HCT116 (cell line): ENCODE results near the gene HMCN1. TPM values are rescaled to one million over a fixed set of nuclear protein-coding genes. Genes with fewer than 3 reads are reported as not detected.

Source experiments
- ATAC-seq: fragments of 200-7000 bp; cut with Tn5 transposase; 2 replicates; pipeline ENCODE4 v1.9.1; 2020; ENCODE audit warnings: mild to moderate bottlenecking, moderate library complexity
- BruUV-seq: library from RNA; stranded (reverse); fragments of 400-500 nt; replicated peaks from 2 replicates; lab custom pipeline; 2021; lab: Mats Ljungman, UMichigan
- CTCF ChIA-PET: fragments of 300-600 bp; sonication (Branson Sonifier 250); formaldehyde crosslinking; loops from one replicate; lab custom pipeline; 2021; ENCODE audit warnings: antibody characterized with exemption; lab: Charles Lee
- POLR2A ChIA-PET: fragments of 300-600, 350-600 bp; sonication (Branson Sonifier 250); formaldehyde crosslinking; loops from one replicate; lab custom pipeline; 2021; ENCODE audit warnings: antibody characterized with exemption; lab: Charles Lee
- RAD21 ChIA-PET, 2 experiments: fragments of 300-600 bp; sonication (Branson Sonifier 250); formaldehyde crosslinking; loops; one replicate each; lab custom pipeline; 2023; ENCODE audit warnings: low total read pairs in 2 of 2; ENCODE audit not compliant: uncharacterized antibody in 2 of 2, unreplicated experiment in 2 of 2, low non-redundant PET in 1 of 2; lab: Charles Lee
- DNase-seq: peaks from one replicate; pipeline ENCODE4 v3.0.0-alpha.2; 2010; ENCODE audit warnings: low read depth, low spot score
- H2AFZ ChIP-seq: fragments of 200-600 bp; shearing (Covaris generic), sonication (generic); 2 replicates; pipeline ENCODE4 v1.6.1; 2017; ENCODE audit warnings: low read depth, mixed run types, mixed read lengths, antibody characterized with exemption, low read length; ENCODE audit not compliant: poor library complexity, severe bottlenecking
- H3K27ac ChIP-seq: 2 replicates; pipeline ENCODE4 v1.5.1; 2012; ENCODE audit warnings: low read depth, low read length
- H3K27me3 ChIP-seq: fragments of 200-600 bp; sonication (generic); 2 replicates; pipeline ENCODE4 v1.6.1; 2016; ENCODE audit warnings: mixed run types, low read length, mixed read lengths; ENCODE audit not compliant: insufficient read depth
- H3K36me3 ChIP-seq, 2 experiments: fragments of 200-500 bp in 1 of 2; fragments of 200-600 bp in 1 of 2; sonication (Bioruptor generic) in 1 of 2; sonication (generic) in 1 of 2; 2 replicates each; pipeline versions ENCODE4 v1.5.1 to v1.6.1; 2014 to 2016; ENCODE audit warnings: low read length in 2 of 2, inconsistent platforms in 1 of 2, mixed read lengths in 1 of 2, mixed run types in 1 of 2; ENCODE audit not compliant: insufficient read depth in 2 of 2, control insufficient read depth in 1 of 2
- H3K4me1 ChIP-seq, 2 experiments: fragments of 200-600 bp in 1 of 2; sonication (generic) in 1 of 2; 2 replicates each; pipeline versions ENCODE4 v1.5.1 to v1.6.1; 2012 to 2017; ENCODE audit warnings: low read length in 2 of 2, inconsistent platforms in 1 of 2, mild to moderate bottlenecking in 1 of 2, mixed read lengths in 1 of 2, mixed run types in 1 of 2, moderate library complexity in 1 of 2; ENCODE audit not compliant: insufficient read depth in 2 of 2, control insufficient read depth in 1 of 2
- H3K4me2 ChIP-seq: fragments of 200-600 bp; sonication (generic); 2 replicates; pipeline ENCODE4 v1.6.1; 2017; ENCODE audit warnings: mixed run types, low read length, mixed read lengths
- H3K4me3 ChIP-seq, 2 experiments: fragments of 200-600 bp in 1 of 2; sonication (generic) in 1 of 2; replicated peaks in 1 of 2; 2 replicates each; pipeline ENCODE4 v1.5.1; 2011 to 2016; ENCODE audit warnings: low read length in 2 of 2, control low read depth in 1 of 2, low read depth in 1 of 2, mild to moderate bottlenecking in 1 of 2, mixed read lengths in 1 of 2, mixed run types in 1 of 2
- H3K79me2 ChIP-seq: fragments of 200-600 bp; sonication (generic); 2 replicates; pipeline ENCODE4 v1.6.1; 2017; ENCODE audit warnings: mild to moderate bottlenecking, mixed run types, low read length, moderate library complexity, mixed read lengths; ENCODE audit not compliant: insufficient read depth
- H3K9ac ChIP-seq: fragments of 200-600 bp; sonication (generic); 2 replicates; pipeline ENCODE4 v1.6.1; 2016; ENCODE audit warnings: low read length, mixed read lengths
- H3K9me2 ChIP-seq: fragments of 200-600 bp; sonication (generic), shearing (Covaris generic); 2 replicates; pipeline ENCODE4 v1.6.1; 2017; ENCODE audit warnings: mixed run types, mild to moderate bottlenecking, moderate library complexity; ENCODE audit not compliant: insufficient read depth
- H3K9me3 ChIP-seq, 2 experiments: fragments of 200-500 bp in 1 of 2; fragments of 200-600 bp in 1 of 2; sonication (Bioruptor generic) in 1 of 2; sonication (generic) in 1 of 2; 2 replicates each; pipeline ENCODE4 v1.6.1; 2014 to 2017; ENCODE audit warnings: low read length in 2 of 2, mixed read lengths in 2 of 2, inconsistent platforms in 1 of 2, low read depth in 1 of 2, mild to moderate bottlenecking in 1 of 2, mixed run types in 1 of 2, moderate library complexity in 1 of 2; ENCODE audit not compliant: control insufficient read depth in 1 of 2, insufficient read depth in 1 of 2
- H4K20me1 ChIP-seq: fragments of 200-600 bp; sonication (generic), shearing (Covaris generic); 2 replicates; pipeline ENCODE4 v1.6.1; 2017; ENCODE audit warnings: mixed run types, mild to moderate bottlenecking, moderate library complexity; ENCODE audit not compliant: insufficient read depth
- CBX3 ChIP-seq: IDR thresholded peaks from 2 replicates; pipeline ENCODE4 v1.6.1; 2012; ENCODE audit warnings: low read depth
- EGR1 ChIP-seq: IDR thresholded peaks from 2 replicates; pipeline ENCODE4 v1.6.1; 2012; ENCODE audit warnings: low read depth
- ELF1 ChIP-seq: IDR thresholded peaks from 2 replicates; pipeline ENCODE4 v1.6.1; 2012; ENCODE audit warnings: low read depth, borderline replicate concordance
- EZH2 ChIP-seq: fragments of 200-600 bp; sonication (generic); IDR thresholded peaks from 2 replicates; pipeline ENCODE4 v1.6.1; 2017; ENCODE audit warnings: antibody characterized with exemption, mixed run types
- EZH2phosphoT487 ChIP-seq: fragments of 200-600 bp; IDR thresholded peaks from 2 replicates; pipeline ENCODE4 v1.6.1; 2018; ENCODE audit warnings: antibody characterized with exemption, borderline replicate concordance
- FOSL1 ChIP-seq: IDR thresholded peaks from 2 replicates; pipeline ENCODE4 v1.6.1; 2012; ENCODE audit warnings: low read depth
- JUND ChIP-seq: IDR thresholded peaks from 2 replicates; pipeline ENCODE4 v1.6.1; 2012
- MAX ChIP-seq: IDR thresholded peaks from 2 replicates; pipeline ENCODE4 v1.6.1; 2012
- POLR2A ChIP-seq: IDR thresholded peaks from 2 replicates; pipeline ENCODE4 v1.7.0; 2011; ENCODE audit warnings: borderline replicate concordance; ENCODE audit not compliant: insufficient read depth, insufficient read length; ENCODE audit errors: extremely low read depth
- POLR2AphosphoS5 ChIP-seq: IDR thresholded peaks from 2 replicates; pipeline ENCODE4 v1.6.1; 2011; ENCODE audit warnings: mild to moderate bottlenecking, low read depth, low read length, moderate library complexity
- RAD21 ChIP-seq: IDR thresholded peaks from 2 replicates; pipeline ENCODE4 v1.6.1; 2012; ENCODE audit warnings: low read depth, mild to moderate bottlenecking
- REST ChIP-seq: IDR thresholded peaks from 2 replicates; pipeline ENCODE4 v1.6.1; 2012; ENCODE audit warnings: low read depth
- SIN3A ChIP-seq: IDR thresholded peaks from 2 replicates; pipeline ENCODE4 v1.6.1; 2012; ENCODE audit warnings: low read depth
- TCF7L2 ChIP-seq: IDR thresholded peaks from 2 replicates; pipeline ENCODE4 v1.7.0; 2011; ENCODE audit warnings: borderline replicate concordance, inconsistent platforms; ENCODE audit not compliant: insufficient read depth, insufficient read length; ENCODE audit errors: extremely low read depth
- YY1 ChIP-seq: IDR thresholded peaks from 2 replicates; pipeline ENCODE4 v1.6.1; 2011; ENCODE audit warnings: low read length, low read depth, moderate library complexity, mild to moderate bottlenecking; ENCODE audit not compliant: insufficient replicate concordance; ENCODE audit errors: extremely low read depth
- ZBTB33 ChIP-seq: IDR thresholded peaks from 2 replicates; pipeline ENCODE4 v1.6.1; 2011; ENCODE audit warnings: mild to moderate bottlenecking, low read length, moderate library complexity; ENCODE audit not compliant: insufficient replicate concordance; ENCODE audit errors: extremely low read depth
- ZFX ChIP-seq: fragments of 450-650 bp; IDR thresholded peaks from 2 replicates; pipeline ENCODE4 v1.6.1; 2017
- ZNF274 ChIP-seq: fragments of 200-500 bp; sonication (Bioruptor generic); IDR thresholded peaks from 2 replicates; pipeline ENCODE4 v1.6.1; 2014; ENCODE audit warnings: mild to moderate bottlenecking, low read depth, low read length, inconsistent platforms
- intact Hi-C: fragments of 100-400 bp; cut with micrococcal nuclease; formaldehyde crosslinking; loops from 2 replicates; pipeline ENCODE4 v1.10.0; 2022
- total RNA-seq: library from RNA; stranded (reverse); gene quantifications from one replicate; pipeline ENCODE4 v1.2.1, GENCODE V29; 2021; ENCODE audit not compliant: unreplicated experiment

Gene HMCN1
- total RNA-seq, 1 experiment from 2014 or later = 0.59 TPM

- H3K4me3 ChIP-seq = no peak overlapping the region
- H3K27ac ChIP-seq = no peak overlapping the region
- H3K36me3 ChIP-seq = no peaks in the 10 kb centered on the region
- H3K9me3 ChIP-seq = no peaks in the 10 kb centered on the region
- no peak overlapping the region for H3K4me2 ChIP-seq
- TF ChIP-seq YY1 = no peak
- no peak for TF ChIP-seq MAX
- TF ChIP-seq EZH2phosphoT487 = no peak
- TF ChIP-seq SIN3A = no peak
- TF ChIP-seq RAD21 = no peak
- TF ChIP-seq POLR2AphosphoS5 = no peak
- no peak for TF ChIP-seq ZNF274
- TF ChIP-seq EZH2 = no peak
- no peak for TF ChIP-seq EGR1
- no peak for TF ChIP-seq FOSL1
- TF ChIP-seq ELF1 = no peak
- no peak for TF ChIP-seq ZFX
- intact Hi-C loops = no loop called here
- RAD21 ChIA-PET = no interaction called here
- H3K79me2 ChIP-seq = no peaks in the 10 kb centered on the region
- no peak overlapping the region for H2AFZ ChIP-seq
- no peaks in the 10 kb centered on the region for H4K20me1 ChIP-seq
- BruUV-seq = no TSS peak
- peaks cover 3% of the 10 kb centered on the region; the same call in 1 of the 2 replicates for H3K9me2 ChIP-seq
- ATAC-seq = no peak
- no peak for DNase-seq
- H3K27me3 ChIP-seq = no peaks in the 10 kb centered on the region
- H3K4me1 ChIP-seq = no peaks in the 10 kb centered on the region
- no peak overlapping the region for H3K9ac ChIP-seq
- CTCF ChIA-PET = no interaction called here
- POLR2A ChIA-PET = no interaction called here
Measured at GRCh38 chr1:185942961-185943360, 208.8 kb downstream of the HMCN1 start.

GRCh38 chr1:185956881-185957280 is 222.7 kb downstream of the HMCN1 start:
- Histone ChIP-seq H3K4me2 (no peak overlapping the region), H3K79me2 (no peaks in the 10 kb centered on the region), H3K4me3 (no peak overlapping the region), H3K27ac (no peak overlapping the region), H2AFZ (no peak overlapping the region), H4K20me1 (no peaks in the 10 kb centered on the region), H3K4me1 (no peaks in the 10 kb centered on the region), H3K36me3 (no peaks in the 10 kb centered on the region), H3K9me2 (no peaks in the 10 kb centered on the region), H3K9ac (no peak overlapping the region), H3K9me3 (no peaks in the 10 kb centered on the region), H3K27me3 (no peaks in the 10 kb centered on the region)
- ATAC-seq (no peak), DNase-seq (no peak)
- BruUV-seq = no TSS peak
- ChIA-PET RAD21 (no interaction called here), POLR2A (no interaction called here), CTCF (no interaction called here)
- intact Hi-C loops = no loop called here
- no peak for TF ChIP-seq JUND
- TF ChIP-seq TCF7L2 = no peak
- TF ChIP-seq CBX3 = no peak
- TF ChIP-seq EGR1 = no peak
- TF ChIP-seq REST = no peak
- no peak for TF ChIP-seq POLR2A
- TF ChIP-seq ZBTB33 = no peak
- no peak for TF ChIP-seq ELF1
